Neural crest cell (in vitro differentiated cells): ENCODE measurements around the gene PRKCA. TPM values are rescaled to one million over a fixed set of nuclear protein-coding genes. Genes with fewer than 3 reads are reported as not detected.

Experiments
- DNase-seq: peaks from one replicate; pipeline ENCODE4 v3.0.0; 2021; ENCODE audit warnings: low read depth, mixed read lengths, low spot score
- H3K27ac Mint-ChIP-seq: one replicate; pipeline ENCODE4 v1.8.0; 2021; ENCODE audit warnings: mild to moderate bottlenecking, mixed read lengths; ENCODE audit not compliant: unreplicated experiment
- H3K27me3 Mint-ChIP-seq: 2 replicates; pipeline ENCODE4 v1.8.0; 2021; ENCODE audit warnings: low read depth, mild to moderate bottlenecking, mixed read lengths
- H3K36me3 Mint-ChIP-seq: 2 replicates; pipeline ENCODE4 v1.8.0; 2021; ENCODE audit warnings: low read depth, mild to moderate bottlenecking, mixed read lengths
- H3K4me1 Mint-ChIP-seq: 2 replicates; pipeline ENCODE4 v1.8.0; 2021; ENCODE audit warnings: mixed read lengths
- H3K4me3 Mint-ChIP-seq: one replicate; pipeline ENCODE4 v1.8.0; 2021; ENCODE audit warnings: mild to moderate bottlenecking, mixed read lengths
- H3K9me3 Mint-ChIP-seq: 2 replicates; pipeline ENCODE4 v1.8.0; 2021; ENCODE audit warnings: mixed read lengths
- CTCF ChIP-seq: fragments of 200-600 bp; sonication (generic); conservative IDR thresholded peaks from 2 replicates; pipeline ENCODE4 v1.5.0; 2021; ENCODE audit warnings: antibody characterized with exemption, mild to moderate bottlenecking
- total RNA-seq: library from RNA; stranded (reverse); gene quantifications from 2 replicates; pipeline ENCODE4 v1.2.1, GENCODE V29; 2021

PRKCA gene
- total RNA-seq, 1 donor from 2014 or later: 22.7 TPM

DNA sequence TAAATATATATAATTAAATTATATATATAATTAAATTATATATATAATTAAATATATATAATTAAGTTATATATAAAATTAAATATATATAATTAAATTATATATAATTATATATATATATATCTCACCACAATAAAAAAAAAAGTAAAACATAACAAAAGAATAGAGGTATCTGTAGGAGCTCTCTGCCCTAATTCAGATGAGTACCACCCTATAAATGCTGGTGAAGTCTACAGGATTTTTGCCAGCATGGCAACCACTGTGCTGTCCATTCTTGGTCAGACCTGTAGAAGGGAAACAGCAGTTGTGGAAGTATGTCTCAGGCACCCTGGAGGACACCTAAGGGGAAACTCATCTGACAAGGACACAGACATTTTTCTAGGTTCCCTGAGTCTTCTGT is 259.7 kb downstream of the PRKCA start:
- no peak for TF ChIP-seq CTCF
- Mint-ChIP-seq H3K4me1 (peaks cover 5% of the 10 kb centered on the region), H3K27ac (no peak overlapping the region), H3K4me3 (no peak overlapping the region), H3K36me3 (no peaks in the 10 kb centered on the region), H3K9me3 (peaks cover 3% of the 10 kb centered on the region), H3K27me3 (no peaks in the 10 kb centered on the region)
- DNase-seq: no peak

- Mint-ChIP-seq H3K27me3 (no peaks in the 10 kb centered on the region), H3K9me3 (peaks cover 3% of the 10 kb centered on the region), H3K4me1 (peaks cover 7% of the 10 kb centered on the region), H3K4me3 (no peak overlapping the region), H3K36me3 (peaks cover 2% of the 10 kb centered on the region), H3K27ac (no peak overlapping the region)
- no peak for DNase-seq
- no peak for TF ChIP-seq CTCF
These were observed 262.6 kb downstream of the PRKCA start for GRCh38 chr17:66564992-66565465.

GRCh38 chr17:66567234-66568170 is 265.1 kb downstream of the PRKCA start:
- H3K4me3 Mint-ChIP-seq: no peak overlapping the region
- no peaks in the 10 kb centered on the region for H3K9me3 Mint-ChIP-seq
- H3K27me3 Mint-ChIP-seq: no peaks in the 10 kb centered on the region
- H3K27ac Mint-ChIP-seq: no peak overlapping the region
- peak; percentile 73 for DNase-seq
- peaks cover 3% of the 10 kb centered on the region for H3K36me3 Mint-ChIP-seq
- TF ChIP-seq CTCF: peak; percentile 79
- peaks cover 8% of the 10 kb centered on the region for H3K4me1 Mint-ChIP-seq

GRCh38 chr17:66569572-66569971 is 267.2 kb downstream of the PRKCA start:
- Mint-ChIP-seq H3K36me3 (peaks cover 3% of the 10 kb centered on the region), H3K27ac (no peak overlapping the region), H3K27me3 (no peaks in the 10 kb centered on the region), H3K9me3 (no peaks in the 10 kb centered on the region), H3K4me3 (no peak overlapping the region), H3K4me1 (peaks cover 8% of the 10 kb centered on the region)
- no peak for TF ChIP-seq CTCF
- DNase-seq: no peak

- no peak overlapping the region for H3K27ac Mint-ChIP-seq
- peaks cover 3% of the 10 kb centered on the region for H3K4me1 Mint-ChIP-seq
- peaks cover 3% of the 10 kb centered on the region for H3K36me3 Mint-ChIP-seq
- TF ChIP-seq CTCF: no peak
- H3K27me3 Mint-ChIP-seq: no peaks in the 10 kb centered on the region
- no peak overlapping the region for H3K4me3 Mint-ChIP-seq
- DNase-seq: no peak
- H3K9me3 Mint-ChIP-seq: no peaks in the 10 kb centered on the region
These were observed 268.2 kb downstream of the PRKCA start for GRCh38 chr17:66570447-66571195.
